HUES48 (cell line): ENCODE measurements around the gene HIPK2.

Experiments used
- H3K27ac ChIP-seq: one replicate; pipeline ENCODE4 v1.7.0; 2013; ENCODE audit warnings: low read depth, low read length, inconsistent platforms
- H3K27me3 ChIP-seq: 2 replicates; pipeline ENCODE4 v1.6.1; 2013; ENCODE audit warnings: mild to moderate bottlenecking, low read length; ENCODE audit not compliant: control insufficient read depth, insufficient read depth
- H3K36me3 ChIP-seq: 2 replicates; pipeline ENCODE4 v1.6.1; 2013; ENCODE audit warnings: low read length; ENCODE audit not compliant: control insufficient read depth, insufficient read depth
- H3K4me1 ChIP-seq: 2 replicates; pipeline ENCODE4 v1.6.1; 2013; ENCODE audit warnings: mild to moderate bottlenecking, low read length; ENCODE audit not compliant: control insufficient read depth, insufficient read depth
- H3K4me3 ChIP-seq: 2 replicates; pipeline ENCODE4 v1.5.1; 2013; ENCODE audit warnings: mild to moderate bottlenecking, low read depth, low read length
- H3K9ac ChIP-seq: 2 replicates; pipeline ENCODE4 v1.6.1; 2013; ENCODE audit warnings: mild to moderate bottlenecking, low read depth, low read length, moderate library complexity
- H3K9me3 ChIP-seq: 2 replicates; pipeline ENCODE4 v1.6.1; 2013; ENCODE audit warnings: low read length; ENCODE audit not compliant: control insufficient read depth, insufficient read depth

Gene HIPK2

DNA sequence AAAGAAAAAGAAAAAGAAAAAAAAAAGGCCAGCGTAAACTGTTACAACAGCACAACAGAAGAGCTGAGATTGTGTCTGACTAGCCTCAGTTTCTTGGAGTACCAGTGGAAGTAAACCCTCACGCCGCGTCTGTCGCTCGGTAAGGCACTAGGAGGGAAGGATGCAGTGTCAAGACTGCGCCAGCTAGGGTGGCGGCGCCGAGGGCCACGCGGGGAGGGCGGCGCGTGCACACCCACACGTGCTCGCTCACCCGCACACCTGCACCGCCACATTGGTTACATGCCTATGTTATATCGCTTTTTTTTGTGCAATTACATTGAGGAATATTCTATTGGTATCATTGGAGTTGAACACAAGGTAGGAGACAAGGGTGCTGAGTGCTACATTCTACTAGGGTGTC, 206.1 kb downstream of the HIPK2 start:
- H3K4me3 ChIP-seq = no peak overlapping the region
- no peaks in the 10 kb centered on the region for H3K27me3 ChIP-seq

GRCh38 chr7:139571190-139571589, 206.6 kb downstream of the HIPK2 start:
- Histone ChIP-seq H3K4me3 (no peak overlapping the region), H3K27me3 (no peaks in the 10 kb centered on the region), H3K9me3 (no peaks in the 10 kb centered on the region), H3K4me1 (peaks cover 3% of the 10 kb centered on the region; the same call in 1 of the 2 replicates), H3K36me3 (peaks cover 7% of the 10 kb centered on the region; the same call in 1 of the 2 replicates), H3K9ac (no peak overlapping the region), H3K27ac (no peak overlapping the region)

More for the DNA sequence above, 206.1 kb downstream of the HIPK2 start:
- Histone ChIP-seq H3K36me3 (peaks cover 7% of the 10 kb centered on the region; the same call in 1 of the 2 replicates), H3K9ac (no peak overlapping the region), H3K9me3 (no peaks in the 10 kb centered on the region), H3K4me1 (peaks cover 3% of the 10 kb centered on the region; the same call in 1 of the 2 replicates), H3K27ac (no peak overlapping the region)

GRCh38 chr7:139570626-139571025, 207.2 kb downstream of the HIPK2 start:
- no peaks in the 10 kb centered on the region for H3K9me3 ChIP-seq
- H3K4me3 ChIP-seq = no peak overlapping the region
- H3K27me3 ChIP-seq = no peaks in the 10 kb centered on the region
- peaks cover 7% of the 10 kb centered on the region; the same call in 1 of the 2 replicates for H3K36me3 ChIP-seq
- H3K4me1 ChIP-seq = peaks cover 3% of the 10 kb centered on the region; the same call in 1 of the 2 replicates
- H3K27ac ChIP-seq = no peak overlapping the region
- no peak overlapping the region for H3K9ac ChIP-seq

DNA sequence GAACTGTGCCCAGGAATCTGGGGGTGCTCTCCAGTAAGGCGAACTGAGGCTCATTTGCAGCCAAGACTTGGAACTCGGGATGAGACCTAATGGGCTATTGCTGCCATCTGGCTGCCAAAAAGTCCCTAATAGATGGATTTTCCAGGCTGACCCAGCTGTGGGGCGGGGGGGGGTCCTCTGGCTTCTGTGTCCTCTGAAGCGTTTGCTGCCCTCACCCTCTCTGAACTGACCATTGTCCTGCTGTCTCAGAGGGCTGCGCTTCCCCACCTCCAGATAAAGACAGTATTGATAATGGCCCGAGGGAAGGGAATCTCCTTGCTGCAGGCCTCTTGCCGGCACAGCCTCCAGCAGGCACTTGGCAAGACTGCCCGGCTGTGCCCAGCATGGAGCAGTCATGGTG, 207.7 kb downstream of the HIPK2 start:
- Histone ChIP-seq H3K4me1 (peaks cover 3% of the 10 kb centered on the region; the same call in 1 of the 2 replicates), H3K27me3 (no peaks in the 10 kb centered on the region), H3K36me3 (peaks cover 7% of the 10 kb centered on the region; the same call in 1 of the 2 replicates), H3K27ac (no peak overlapping the region), H3K9me3 (no peaks in the 10 kb centered on the region), H3K9ac (no peak overlapping the region), H3K4me3 (no peak overlapping the region)

DNA sequence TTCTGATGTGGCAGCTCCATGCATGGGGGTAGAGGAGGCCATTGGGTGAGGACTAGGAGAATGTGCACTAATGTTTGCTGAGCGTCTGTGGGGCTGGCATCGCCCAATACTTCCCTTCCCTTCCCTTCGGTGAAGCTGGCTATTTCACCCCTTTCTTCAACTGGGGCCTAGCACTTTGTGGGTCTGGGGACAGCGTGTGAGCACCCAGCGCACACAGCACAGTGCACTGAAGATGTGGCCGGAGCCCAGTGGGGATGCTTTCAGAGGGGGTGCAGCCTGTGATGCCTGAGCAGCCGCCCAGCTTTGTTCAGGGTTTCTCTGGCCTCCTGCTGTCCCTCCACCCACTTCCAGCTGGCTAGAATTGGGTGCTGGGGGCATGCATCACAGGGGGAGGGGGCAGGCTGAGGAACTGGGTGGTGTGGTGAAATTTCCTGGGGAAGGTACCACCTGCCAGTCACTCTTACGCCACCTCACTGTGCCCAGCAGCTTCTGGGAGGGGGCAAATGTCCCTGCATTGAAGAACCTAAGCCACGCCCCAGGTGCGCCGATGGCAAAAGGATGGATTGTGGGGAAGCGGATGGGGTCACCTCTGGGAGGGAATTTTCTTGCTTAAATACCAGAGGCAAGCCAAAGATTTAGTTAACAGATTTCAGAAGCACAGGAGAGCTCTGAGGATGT, 208.8 kb downstream of the HIPK2 start:
- peaks cover 3% of the 10 kb centered on the region; the same call in 1 of the 2 replicates for H3K4me1 ChIP-seq
- no peaks in the 10 kb centered on the region for H3K9me3 ChIP-seq
- H3K27ac ChIP-seq = no peak overlapping the region
- H3K36me3 ChIP-seq = no peaks in the 10 kb centered on the region
- H3K9ac ChIP-seq = no peak overlapping the region
- no peak overlapping the region for H3K4me3 ChIP-seq
- no peaks in the 10 kb centered on the region for H3K27me3 ChIP-seq

DNA sequence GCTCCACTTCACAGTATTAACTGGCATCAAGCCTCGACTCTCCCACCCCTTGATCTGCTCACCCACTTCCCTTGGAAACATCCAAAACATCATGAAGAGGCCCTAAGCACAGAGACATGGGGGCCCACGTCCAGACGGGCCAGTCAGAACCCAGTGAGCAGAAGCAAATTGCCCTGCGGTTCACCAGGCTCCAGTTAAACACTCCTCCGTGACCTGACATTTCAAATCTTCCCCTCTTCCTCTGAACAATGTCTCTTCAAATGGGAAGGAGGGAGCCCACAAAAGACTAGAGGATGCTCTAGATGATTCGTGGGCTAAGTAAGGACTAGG, 209.5 kb downstream of the HIPK2 start:
- Histone ChIP-seq H3K4me3 (no peak overlapping the region), H3K36me3 (no peaks in the 10 kb centered on the region), H3K27ac (no peak overlapping the region), H3K27me3 (no peaks in the 10 kb centered on the region), H3K4me1 (peaks cover 3% of the 10 kb centered on the region; the same call in 1 of the 2 replicates), H3K9me3 (no peaks in the 10 kb centered on the region), H3K9ac (no peak overlapping the region)

DNA sequence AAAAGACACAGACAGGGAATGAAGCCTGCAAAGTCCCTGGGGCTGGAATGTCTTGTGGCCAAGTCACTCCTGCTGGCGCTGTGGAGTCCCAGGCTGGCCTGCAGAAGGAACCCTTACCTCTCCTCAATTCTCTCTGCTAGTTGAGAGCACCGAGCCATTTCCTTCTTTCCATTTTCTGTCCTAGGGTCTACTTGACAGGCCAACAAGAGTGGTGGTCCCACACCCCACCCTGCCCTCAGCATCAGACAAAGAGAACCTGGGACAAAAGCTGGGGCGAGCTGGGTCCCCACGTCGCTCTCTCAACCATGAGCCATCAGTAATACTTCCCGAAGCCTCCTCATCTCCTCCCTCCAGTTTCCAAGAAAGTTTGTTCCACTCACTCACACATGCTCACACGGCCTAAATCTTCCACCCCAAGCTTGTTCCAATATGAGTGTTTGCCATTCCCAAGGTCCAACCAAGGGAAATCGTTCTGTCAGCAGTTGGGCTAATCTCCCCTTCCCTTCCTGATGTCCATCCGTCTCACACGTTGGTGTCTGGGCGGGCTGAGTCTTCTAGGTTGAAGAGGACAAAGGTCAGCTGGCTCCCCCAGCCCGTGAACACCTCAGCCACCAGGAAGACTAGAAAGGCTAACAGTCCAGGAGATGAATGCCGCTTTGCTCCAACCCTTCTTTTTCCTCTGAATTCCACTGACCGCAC, 210.0 kb downstream of the HIPK2 start:
- Histone ChIP-seq H3K36me3 (no peaks in the 10 kb centered on the region), H3K4me1 (peaks cover 3% of the 10 kb centered on the region; the same call in 1 of the 2 replicates), H3K9ac (no peak overlapping the region), H3K27me3 (no peaks in the 10 kb centered on the region), H3K4me3 (no peak overlapping the region), H3K9me3 (no peaks in the 10 kb centered on the region), H3K27ac (no peak overlapping the region)

DNA sequence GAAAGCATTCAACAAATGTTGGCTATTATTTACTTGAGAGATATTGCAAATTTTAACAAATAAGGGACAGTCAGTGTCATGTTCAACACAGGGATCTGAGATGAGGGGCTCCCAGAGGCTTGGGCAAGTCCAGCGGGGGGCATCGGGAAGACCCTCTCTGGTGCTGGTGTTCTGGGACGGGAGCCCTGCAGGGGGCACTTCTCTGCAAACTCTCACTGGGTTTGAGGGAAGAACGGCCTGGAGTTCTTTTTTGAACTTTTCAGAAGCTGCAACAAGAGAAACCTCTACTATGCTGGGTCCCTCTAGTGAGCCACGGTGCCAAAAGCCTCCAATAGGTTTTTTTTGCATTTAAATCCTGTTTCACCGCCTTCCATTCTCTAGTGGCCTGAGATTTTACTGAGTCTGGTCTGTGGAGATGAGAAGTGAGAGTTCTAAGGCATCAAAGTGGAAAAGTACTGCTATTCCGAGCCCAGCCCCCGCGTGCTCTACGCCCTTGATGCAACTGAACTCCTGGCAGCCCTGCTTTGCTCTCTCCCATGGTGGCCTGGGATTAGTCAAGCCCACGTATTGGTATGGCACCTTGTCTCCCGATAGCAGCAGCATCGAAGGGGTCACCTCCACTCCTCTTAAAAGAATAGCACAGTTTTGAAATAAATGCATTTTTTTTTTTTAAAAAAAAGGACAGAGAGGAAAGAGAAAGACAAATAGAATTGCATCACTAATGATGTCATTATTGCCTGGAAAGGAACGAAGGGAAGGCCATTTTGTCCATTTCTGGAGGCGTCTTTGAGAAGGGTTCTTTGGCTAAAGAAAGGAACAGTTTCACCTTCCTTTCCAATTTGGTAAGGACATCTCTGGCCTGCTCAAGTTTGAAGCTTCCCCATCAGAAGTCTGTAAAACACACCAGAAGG, 210.8 kb downstream of the HIPK2 start:
- peak overlapping the region; percentile 44 for H3K27ac ChIP-seq
- no peak overlapping the region for H3K4me3 ChIP-seq
- no peaks in the 10 kb centered on the region for H3K9me3 ChIP-seq
- no peaks in the 10 kb centered on the region for H3K36me3 ChIP-seq
- peaks cover 3% of the 10 kb centered on the region; the same call in 1 of the 2 replicates for H3K4me1 ChIP-seq
- no peaks in the 10 kb centered on the region for H3K27me3 ChIP-seq
- no peak overlapping the region for H3K9ac ChIP-seq

GRCh38 chr7:139566075-139566474, 211.7 kb downstream of the HIPK2 start:
- Histone ChIP-seq H3K9me3 (no peaks in the 10 kb centered on the region), H3K36me3 (no peaks in the 10 kb centered on the region), H3K27ac (no peak overlapping the region), H3K27me3 (no peaks in the 10 kb centered on the region), H3K4me1 (peaks cover 3% of the 10 kb centered on the region; the same call in 1 of the 2 replicates), H3K9ac (no peak overlapping the region), H3K4me3 (no peak overlapping the region)

DNA sequence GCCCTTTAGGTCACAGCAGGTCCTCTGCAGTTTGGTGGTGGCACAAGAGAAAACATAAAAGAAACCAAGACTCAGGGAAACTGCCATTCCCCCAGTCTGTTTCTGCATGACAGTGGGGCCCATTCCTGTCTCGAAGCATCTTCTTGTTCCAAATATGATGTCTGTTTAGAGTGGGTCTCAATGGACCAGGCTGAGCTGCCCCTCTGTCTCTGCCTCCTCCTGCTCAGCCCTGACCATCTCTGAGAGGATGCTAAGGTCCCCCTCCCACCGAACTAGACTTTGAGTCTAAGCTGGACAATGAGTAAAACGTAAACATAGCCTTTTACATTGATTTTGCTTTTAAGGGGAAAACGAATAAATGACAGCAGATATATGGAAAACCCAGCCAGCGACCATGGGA, 213.9 kb downstream of the HIPK2 start:
- Histone ChIP-seq H3K9ac (no peak overlapping the region), H3K27me3 (no peaks in the 10 kb centered on the region), H3K36me3 (no peaks in the 10 kb centered on the region), H3K27ac (no peak overlapping the region), H3K4me1 (peaks cover 3% of the 10 kb centered on the region; the same call in 1 of the 2 replicates), H3K9me3 (no peaks in the 10 kb centered on the region), H3K4me3 (no peak overlapping the region)
